ENCODE results near the gene DOCK7.

DNA sequence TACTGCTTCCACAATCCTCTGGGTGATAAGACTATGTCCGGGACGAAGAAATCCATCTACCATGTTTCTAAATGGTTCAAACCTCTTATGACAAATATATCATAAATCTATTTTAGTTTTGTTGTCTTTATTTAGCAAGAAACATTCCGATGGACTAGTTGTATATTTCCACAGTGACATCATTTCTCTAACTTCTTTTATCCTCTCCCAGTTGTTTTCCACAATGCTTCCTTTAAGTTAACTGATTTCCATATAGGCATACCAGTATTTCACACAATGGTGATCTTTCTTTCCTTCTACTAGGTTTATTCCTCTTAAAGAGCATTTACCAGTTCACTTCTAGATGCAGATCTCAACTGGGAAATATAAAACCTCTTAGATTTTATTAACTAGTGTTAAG lies 206.5 kb downstream of the DOCK7 start:
- TF ChIP-seq, protein P1, sequence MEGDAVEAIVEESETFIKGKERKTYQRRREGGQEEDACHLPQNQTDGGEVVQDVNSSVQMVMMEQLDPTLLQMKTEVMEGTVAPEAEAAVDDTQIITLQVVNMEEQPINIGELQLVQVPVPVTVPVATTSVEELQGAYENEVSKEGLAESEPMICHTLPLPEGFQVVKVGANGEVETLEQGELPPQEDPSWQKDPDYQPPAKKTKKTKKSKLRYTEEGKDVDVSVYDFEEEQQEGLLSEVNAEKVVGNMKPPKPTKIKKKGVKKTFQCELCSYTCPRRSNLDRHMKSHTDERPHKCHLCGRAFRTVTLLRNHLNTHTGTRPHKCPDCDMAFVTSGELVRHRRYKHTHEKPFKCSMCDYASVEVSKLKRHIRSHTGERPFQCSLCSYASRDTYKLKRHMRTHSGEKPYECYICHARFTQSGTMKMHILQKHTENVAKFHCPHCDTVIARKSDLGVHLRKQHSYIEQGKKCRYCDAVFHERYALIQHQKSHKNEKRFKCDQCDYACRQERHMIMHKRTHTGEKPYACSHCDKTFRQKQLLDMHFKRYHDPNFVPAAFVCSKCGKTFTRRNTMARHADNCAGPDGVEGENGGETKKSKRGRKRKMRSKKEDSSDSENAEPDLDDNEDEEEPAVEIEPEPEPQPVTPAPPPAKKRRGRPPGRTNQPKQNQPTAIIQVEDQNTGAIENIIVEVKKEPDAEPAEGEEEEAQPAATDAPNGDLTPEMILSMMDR (IDR thresholded peaks at IDR 0.05), result no peak
- no peak for TF ChIP-seq POLR2A (IDR thresholded peaks at IDR 0.05)

Measured in breast epithelium (tissue), 3 donors.